ENCODE data around the gene RSPO4. TPM values are rescaled to one million over a fixed set of nuclear protein-coding genes. Genes with fewer than 3 reads are reported as not detected.
"Not testable (repeated sequence)": the region's sequence is repeated elsewhere in the genome, so short reads cannot be mapped to it uniquely, and the experiment has no call there.

The RSPO4 gene
- 0.17 and 0.85 TPM in 2 replicates for polyA plus RNA-seq (2014; cell fraction: cytosol; rRNA removed)
- polyA plus RNA-seq (2014; cell fraction: nucleus; rRNA removed) = 1.7 and 2.8 TPM in 2 replicates

DNA sequence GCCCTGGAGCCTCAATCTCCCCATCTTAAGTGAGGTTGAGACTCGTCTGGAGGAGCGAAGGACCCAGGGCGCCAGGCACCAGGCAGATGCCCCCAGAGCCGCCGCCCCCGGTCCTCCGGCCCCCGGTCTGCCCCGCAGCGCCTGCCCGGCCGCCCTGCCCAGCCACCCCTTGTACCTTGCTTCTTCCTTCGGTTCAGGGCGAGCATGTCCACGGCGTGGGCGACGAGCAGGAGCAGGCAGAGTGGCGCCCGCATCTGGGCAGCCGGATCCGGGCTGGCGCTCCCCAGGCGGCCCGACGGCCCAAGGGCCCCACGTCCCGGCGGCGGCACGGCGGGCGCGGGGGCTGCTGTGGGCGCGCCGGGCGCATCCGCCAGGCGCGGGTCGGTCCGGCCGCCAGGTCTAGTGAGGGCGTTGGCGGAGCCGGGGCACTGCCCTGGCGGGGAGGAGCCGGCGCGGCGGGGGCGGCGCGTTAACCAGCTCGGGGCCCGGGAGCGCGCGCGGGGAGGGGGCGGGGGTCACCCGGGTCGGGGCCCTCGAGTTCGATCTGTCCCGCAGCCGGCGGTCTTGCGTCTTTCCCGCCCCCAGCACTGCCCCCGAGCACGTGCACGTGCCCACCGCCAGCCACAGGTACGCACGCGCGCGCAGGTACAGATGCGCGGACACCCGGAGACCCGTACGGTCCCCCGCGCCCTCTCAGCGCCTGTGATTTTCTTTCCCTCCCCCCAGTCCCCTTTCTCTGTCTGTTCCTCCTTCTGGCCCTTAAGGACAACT is at the start of gene RSPO4:
Gene RSPO4, minus strand, starts transcription at position 401 of the 771 bp plus-strand sequence. Its CDS starts 147 bp downstream, at position 254.
- DNase-seq (ENCODE audit: low spot score) = no peak

DNA sequence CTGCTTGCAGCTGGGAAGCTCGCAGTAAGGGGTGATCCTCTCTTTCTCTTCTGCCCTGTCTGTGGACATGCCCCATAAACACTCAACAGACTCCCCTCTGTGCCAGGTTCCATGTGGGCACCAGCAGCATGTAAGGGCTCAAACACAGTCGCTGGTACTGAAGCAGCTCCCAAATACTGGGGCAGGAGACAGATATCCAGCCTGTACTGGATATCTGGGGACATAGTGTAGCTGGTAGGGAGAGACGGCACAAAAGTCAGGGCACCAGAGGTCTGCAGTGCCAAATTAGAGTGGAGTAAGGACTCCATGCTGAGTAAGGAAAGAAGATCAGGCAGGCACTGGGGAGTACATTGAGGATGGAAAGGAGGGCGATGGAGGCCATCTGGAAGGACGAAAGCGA is 48.3 kb upstream of the RSPO4 start:
- no peak for DNase-seq (ENCODE audit: low spot score)

GRCh38 chr20:1045860-1046418 is 43.8 kb upstream of the RSPO4 start:
- no peak for DNase-seq (ENCODE audit: low spot score)

DNA sequence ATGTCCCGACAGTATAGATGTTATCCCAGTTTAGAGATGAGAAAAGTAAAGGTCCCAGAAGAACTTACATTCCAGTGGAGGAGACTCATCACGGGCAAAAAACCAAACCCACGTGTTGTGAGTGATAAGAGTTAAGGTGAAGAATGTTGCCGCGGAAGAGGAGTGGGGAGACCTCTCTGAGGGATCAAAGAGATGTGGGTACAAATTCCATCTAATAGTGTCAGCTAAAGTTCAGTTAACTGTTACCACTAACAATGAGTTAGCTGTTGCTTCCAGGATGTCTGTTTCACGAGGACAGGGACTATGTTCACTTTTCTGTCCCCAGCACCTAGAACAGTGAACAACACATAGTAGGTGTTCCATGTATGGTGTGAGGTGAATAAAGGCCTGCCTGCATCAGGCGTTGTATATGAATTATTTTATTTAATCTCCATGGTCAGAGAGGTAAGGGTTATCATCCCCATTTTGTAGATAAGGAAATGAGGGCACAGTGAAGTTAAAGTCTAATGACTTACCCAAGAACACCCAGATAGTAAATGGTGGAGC is 39.8 kb upstream of the RSPO4 start:
- no peak for DNase-seq (ENCODE audit: low spot score)

GRCh38 chr20:1038205-1038604 is 36.1 kb upstream of the RSPO4 start:
- DNase-seq (ENCODE audit: low spot score) = no peak

- DNase-seq (ENCODE audit: low spot score) = no peak
Measured at GRCh38 chr20:1037039-1037438, 34.9 kb upstream of the RSPO4 start.

DNA sequence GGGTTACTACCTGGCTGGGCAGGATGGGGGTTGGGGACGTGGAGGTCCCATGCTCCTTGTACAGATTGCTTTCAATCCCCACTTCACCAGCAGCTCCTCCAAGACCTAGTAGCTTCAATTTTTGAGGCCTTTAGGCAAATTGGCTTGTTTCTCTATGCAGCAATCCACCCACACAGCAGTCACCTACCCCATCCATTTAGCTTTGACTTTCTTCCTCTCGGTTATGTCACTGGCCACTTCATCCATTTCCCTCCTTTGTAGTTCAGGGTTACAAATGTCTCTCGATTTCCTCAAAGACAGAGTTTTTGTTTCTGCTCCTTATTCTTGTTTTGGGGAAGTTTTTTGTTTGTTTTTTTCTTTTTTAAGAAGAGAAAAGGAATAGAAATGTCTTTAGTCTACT is 33.4 kb upstream of the RSPO4 start:
- DNase-seq (ENCODE audit: low spot score) = no peak

DNA sequence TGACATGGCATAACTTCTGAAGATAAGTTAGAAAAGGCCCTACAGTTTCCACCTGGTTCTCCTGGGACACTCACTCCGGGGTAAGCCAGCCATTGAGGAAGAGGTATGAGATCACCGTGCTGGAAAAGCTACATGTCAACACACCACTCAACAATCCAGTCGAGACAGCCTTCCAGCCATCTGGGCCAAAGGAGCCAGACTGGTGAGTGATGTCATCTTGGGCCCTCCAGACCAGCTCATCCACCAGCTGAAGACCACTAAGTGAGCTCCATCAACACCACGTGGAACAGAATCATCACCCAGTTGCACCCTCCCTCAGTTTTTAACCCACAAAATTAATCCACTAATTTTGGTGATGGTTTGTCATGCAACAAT is 32.3 kb upstream of the RSPO4 start:
- no peak for DNase-seq (ENCODE audit: low spot score)

DNA sequence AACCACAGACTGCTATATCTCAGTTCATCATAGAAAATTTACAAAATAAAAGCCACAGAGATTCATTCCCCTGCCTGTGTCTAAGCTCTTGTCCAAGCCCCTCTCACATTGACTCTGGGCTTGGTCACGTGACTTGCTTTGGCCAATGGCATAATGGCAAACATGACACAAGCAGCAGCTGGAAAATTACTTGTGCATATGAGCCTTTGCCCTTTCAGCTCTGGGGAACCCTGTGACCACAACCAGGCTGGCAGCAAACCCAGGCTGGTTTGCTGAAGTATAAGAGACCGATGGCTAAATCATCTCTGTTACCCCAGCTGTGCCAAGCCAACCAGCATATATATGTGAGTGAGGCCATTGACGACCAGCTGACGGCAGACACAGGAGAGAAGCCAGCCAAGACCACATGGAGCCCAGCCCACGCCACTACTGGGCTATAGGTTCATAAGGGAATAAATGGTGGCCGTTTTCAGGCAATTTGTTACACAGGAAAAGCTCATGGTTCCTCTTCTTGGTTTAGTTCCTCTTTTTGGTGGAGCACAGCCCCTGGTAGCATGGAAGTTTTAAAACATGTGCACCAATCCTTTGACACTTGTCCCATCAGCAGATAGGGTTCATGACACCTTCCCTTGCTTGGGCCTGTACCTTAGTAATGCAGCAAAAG is 31.8 kb upstream of the RSPO4 start:
- peak; percentile 29 for DNase-seq (ENCODE audit: low spot score)

GRCh38 chr20:1029980-1030379 is 27.9 kb upstream of the RSPO4 start:
- no peak for DNase-seq (ENCODE audit: low spot score)

- DNase-seq (ENCODE audit: low spot score) = not testable (repeated sequence)
Measured at GRCh38 chr20:1026214-1026613, 24.1 kb upstream of the RSPO4 start.

DNA sequence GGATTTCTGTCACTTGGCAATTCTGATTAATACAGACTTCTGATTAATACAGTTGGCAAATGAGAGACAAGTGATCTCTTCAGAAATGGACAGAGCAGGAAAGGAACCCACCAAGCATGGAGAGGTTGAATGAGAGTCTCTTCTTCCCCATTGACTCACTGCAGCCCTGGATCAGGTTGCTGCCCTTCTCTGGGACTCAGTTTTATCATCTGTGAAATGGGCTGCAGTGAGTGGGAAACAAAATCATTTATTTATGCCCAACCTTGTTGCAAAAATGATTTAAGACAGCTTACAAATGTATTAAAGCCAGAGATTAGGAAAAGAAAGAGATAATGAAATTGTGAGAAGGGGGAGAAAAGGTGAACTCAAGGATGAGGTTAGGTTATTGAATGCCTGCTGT is 20.8 kb upstream of the RSPO4 start:
- DNase-seq (ENCODE audit: low spot score) = no peak

DNA sequence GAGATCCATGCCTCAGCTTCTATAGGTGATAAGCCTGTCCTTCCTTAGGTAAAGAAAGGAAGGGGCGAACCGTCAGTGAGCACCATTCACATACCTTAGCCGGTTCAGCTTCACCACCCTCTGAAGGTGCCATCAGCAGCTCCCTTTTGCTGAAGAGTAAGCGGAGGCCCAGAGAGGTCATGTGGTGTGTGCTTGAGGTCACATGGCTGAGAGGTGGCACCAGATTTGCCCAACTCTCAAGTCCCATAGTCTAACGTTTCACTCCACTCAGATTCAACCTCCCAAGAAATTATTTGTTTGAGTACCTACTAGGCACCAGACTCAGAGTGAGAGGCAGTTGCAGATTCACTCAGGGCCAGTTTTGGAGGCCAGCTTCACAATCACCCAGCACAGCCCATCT is 18.5 kb upstream of the RSPO4 start:
- no peak for DNase-seq (ENCODE audit: low spot score)

DNA sequence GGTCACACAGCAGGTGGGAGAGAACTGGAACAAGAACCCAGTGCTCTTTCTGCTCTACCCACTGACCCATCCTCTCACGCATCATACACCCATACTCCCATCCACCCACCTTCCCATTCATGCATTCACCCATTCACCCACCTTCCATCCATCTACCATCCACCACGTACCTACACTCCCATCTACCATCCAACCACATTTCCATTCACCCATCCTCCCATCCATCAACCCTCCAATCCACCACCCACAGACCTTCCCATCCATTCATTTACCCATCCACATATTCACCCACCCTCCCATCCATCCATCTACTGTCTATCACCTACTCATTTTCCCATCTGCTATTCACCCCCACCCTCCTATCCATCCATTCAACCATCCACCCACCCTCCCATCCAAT is 17.2 kb upstream of the RSPO4 start:
- DNase-seq (ENCODE audit: low spot score) = no peak

GRCh38 chr20:1017677-1018076 is 15.6 kb upstream of the RSPO4 start:
- no peak for DNase-seq (ENCODE audit: low spot score)

- DNase-seq (ENCODE audit: low spot score) = no peak
Measured at GRCh38 chr20:1015181-1015580, 13.1 kb upstream of the RSPO4 start.

DNA sequence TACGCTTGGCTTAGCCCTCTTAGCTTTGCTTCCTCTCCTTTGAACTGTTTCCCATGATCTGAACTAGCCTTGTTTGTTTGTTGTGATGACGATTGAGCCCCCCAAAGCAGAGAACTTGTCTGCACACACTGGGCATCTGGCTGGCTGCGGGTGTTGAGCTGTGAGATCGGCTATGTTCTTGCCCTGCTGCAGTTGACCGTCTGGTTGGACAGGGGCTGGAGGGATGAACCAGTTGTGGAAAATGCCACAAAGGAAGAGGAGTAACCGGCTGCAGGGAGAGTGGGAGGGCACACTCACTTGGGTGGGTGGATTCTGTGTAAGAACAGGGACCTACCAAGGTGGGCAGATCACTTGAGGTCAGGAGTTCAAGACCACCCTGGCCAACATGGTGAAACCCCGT is 12.4 kb upstream of the RSPO4 start:
- no peak for DNase-seq (ENCODE audit: low spot score)

- no peak for DNase-seq (ENCODE audit: low spot score)
Measured at GRCh38 chr20:1013566-1014340, 11.6 kb upstream of the RSPO4 start.

GRCh38 chr20:1012359-1013168 is 10.5 kb upstream of the RSPO4 start:
- no peak for DNase-seq (ENCODE audit: low spot score)

- no peak for DNase-seq (ENCODE audit: low spot score)
Measured at GRCh38 chr20:1010659-1011058, 8.5 kb upstream of the RSPO4 start.
